ENCODE measurements around the gene CRABP2. TPM values are rescaled to one million over a fixed set of nuclear protein-coding genes. Genes with fewer than 3 reads are reported as not detected.

The CRABP2 gene
- total RNA-seq, 1 donor from 2014 or later, result 29.5 TPM

- H3K4me3 ChIP-seq (ENCODE audit: low read depth, low read length), result peak overlapping the region; percentile 96
Observed at GRCh38 chr1:156746728-156747631, 41.6 kb upstream of the CRABP2 start.

GRCh38 chr1:156746406-156746727, 41.0 kb upstream of the CRABP2 start:
- H3K4me3 ChIP-seq (ENCODE audit: low read depth, low read length), result peak overlapping the region; percentile 50
- TF ChIP-seq CTCF (IDR thresholded peaks at IDR 0.05; ENCODE audit: insufficient read depth, low read length, poor library complexity, severe bottlenecking), result no peak
- no peaks in the 10 kb centered on the region for H3K27me3 ChIP-seq (ENCODE audit: control insufficient read depth, insufficient read depth, low read length)
- no peak for DNase-seq (ENCODE audit: low read depth)
- H3K36me3 ChIP-seq (ENCODE audit: control insufficient read depth, insufficient read depth, low read length), result peaks cover 3% of the 10 kb centered on the region

More at GRCh38 chr1:156746728-156747631, 41.6 kb upstream of the CRABP2 start:
- peak; percentile 29 for TF ChIP-seq CTCF (IDR thresholded peaks at IDR 0.05; ENCODE audit: insufficient read depth, low read length, poor library complexity, severe bottlenecking)
- peaks cover 3% of the 10 kb centered on the region for H3K36me3 ChIP-seq (ENCODE audit: control insufficient read depth, insufficient read depth, low read length)
- no peaks in the 10 kb centered on the region for H3K27me3 ChIP-seq (ENCODE audit: control insufficient read depth, insufficient read depth, low read length)
- DNase-seq (ENCODE audit: low read depth), result no peak

DNA sequence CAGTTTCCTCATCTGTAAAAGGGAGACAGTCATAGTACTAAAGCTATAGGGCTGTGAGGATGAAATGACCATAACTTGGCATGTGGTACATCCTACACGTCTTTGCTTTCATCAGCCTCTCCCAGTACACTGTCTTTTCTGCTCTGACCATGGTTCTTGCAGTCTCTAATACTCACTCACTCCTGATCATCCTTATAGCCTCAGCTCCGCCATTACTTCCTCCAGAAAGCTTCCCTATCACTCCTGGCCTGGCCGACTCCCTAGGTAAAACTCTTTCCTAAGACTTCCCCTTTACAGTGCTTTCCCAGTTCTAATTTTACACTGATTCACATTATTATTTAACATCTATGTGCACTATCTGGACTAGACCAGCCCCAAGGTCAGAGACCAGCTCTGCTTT, 40.5 kb upstream of the CRABP2 start:
- TF ChIP-seq CTCF (IDR thresholded peaks at IDR 0.05; ENCODE audit: insufficient read depth, low read length, poor library complexity, severe bottlenecking), result no peak
- DNase-seq (ENCODE audit: low read depth), result no peak
- no peaks in the 10 kb centered on the region for H3K27me3 ChIP-seq (ENCODE audit: control insufficient read depth, insufficient read depth, low read length)
- H3K36me3 ChIP-seq (ENCODE audit: control insufficient read depth, insufficient read depth, low read length), result peaks cover 3% of the 10 kb centered on the region
- H3K4me3 ChIP-seq (ENCODE audit: low read depth, low read length), result no peak overlapping the region

- no peak for TF ChIP-seq CTCF (IDR thresholded peaks at IDR 0.05; ENCODE audit: insufficient read depth, low read length, poor library complexity, severe bottlenecking)
- H3K36me3 ChIP-seq (ENCODE audit: control insufficient read depth, insufficient read depth, low read length), result peaks cover 3% of the 10 kb centered on the region
- no peak for DNase-seq (ENCODE audit: low read depth)
- H3K27me3 ChIP-seq (ENCODE audit: control insufficient read depth, insufficient read depth, low read length), result no peaks in the 10 kb centered on the region
- H3K4me3 ChIP-seq (ENCODE audit: low read depth, low read length), result no peak overlapping the region
Observed at GRCh38 chr1:156744786-156745419, 39.5 kb upstream of the CRABP2 start.

DNA sequence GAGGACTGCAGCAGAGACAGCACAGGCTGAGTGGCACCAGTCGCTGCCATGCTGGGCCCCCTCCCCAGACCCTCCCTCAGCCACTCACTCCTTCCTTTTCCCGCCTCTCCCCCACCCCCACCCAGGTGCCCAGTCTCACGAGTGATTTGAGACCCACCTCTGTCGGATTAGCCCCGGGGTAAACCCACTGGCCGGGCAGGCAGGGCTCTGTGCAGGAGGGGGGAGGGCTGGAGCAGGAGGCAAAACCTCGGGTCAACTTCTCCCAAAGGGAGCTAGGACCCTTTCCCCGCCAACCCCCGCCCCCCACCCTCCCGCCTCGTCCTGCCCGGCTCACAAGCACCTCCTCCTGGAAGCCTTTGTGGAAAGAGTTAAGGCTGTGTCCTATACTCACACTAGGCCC, 39.0 kb upstream of the CRABP2 start:
- no peak for DNase-seq (ENCODE audit: low read depth)
- no peak overlapping the region for H3K4me3 ChIP-seq (ENCODE audit: low read depth, low read length)
- no peak for TF ChIP-seq CTCF (IDR thresholded peaks at IDR 0.05; ENCODE audit: insufficient read depth, low read length, poor library complexity, severe bottlenecking)
- H3K27me3 ChIP-seq (ENCODE audit: control insufficient read depth, insufficient read depth, low read length), result no peaks in the 10 kb centered on the region
- H3K36me3 ChIP-seq (ENCODE audit: control insufficient read depth, insufficient read depth, low read length), result peaks cover 3% of the 10 kb centered on the region
